ENCODE measurements around the gene FRS3. TPM values are rescaled to one million over a fixed set of nuclear protein-coding genes. Genes with fewer than 3 reads are reported as not detected.

Gene FRS3
- total and polyA plus RNA-seq, 4 donors, result 7.8 to 40.8 (median 22.9) TPM

GRCh38 chr6:41723530-41724227 is 56.0 kb downstream of the FRS3 start:
- Histone ChIP-seq H3K4me3 (ENCODE audit: low read depth, low read length) (no peak overlapping the region), H3K36me3 (ENCODE audit: control insufficient read depth, insufficient read depth, low read length) (peaks cover 14% of the 10 kb centered on the region), H3K27ac (ENCODE audit: low read depth, low read length) (peak overlapping the region; percentile 25), H3K9me3 (ENCODE audit: control insufficient read depth, insufficient read depth, low read length) (no peaks in the 10 kb centered on the region), H3K4me1 (ENCODE audit: control insufficient read depth, insufficient read depth, low read length) (peaks cover 42% of the 10 kb centered on the region), H3K27me3 (ENCODE audit: control insufficient read depth, insufficient read depth, low read length) (no peaks in the 10 kb centered on the region)
- DNase-seq (ENCODE audit: low read depth in 4 of 6, low spot score in 6 of 6), result no peak
- WGBS (ENCODE audit: insufficient coverage), result 58% methylated on average over 21 of the region's 21 CpGs

- Histone ChIP-seq H3K4me1 (ENCODE audit: control insufficient read depth, insufficient read depth, low read length) (peaks cover 35% of the 10 kb centered on the region), H3K9me3 (ENCODE audit: control insufficient read depth, insufficient read depth, low read length) (no peaks in the 10 kb centered on the region), H3K36me3 (ENCODE audit: control insufficient read depth, insufficient read depth, low read length) (peaks cover 9% of the 10 kb centered on the region), H3K27me3 (ENCODE audit: control insufficient read depth, insufficient read depth, low read length) (no peaks in the 10 kb centered on the region), H3K27ac (ENCODE audit: low read depth, low read length) (no peak overlapping the region), H3K4me3 (ENCODE audit: low read depth, low read length) (no peak overlapping the region)
- 80% methylated on average over 8 of the region's 8 CpGs for WGBS (ENCODE audit: insufficient coverage)
- DNase-seq (ENCODE audit: low read depth in 4 of 6, low spot score in 6 of 6), result no peak
Measured at GRCh38 chr6:41722969-41723529, 56.7 kb downstream of the FRS3 start.

- H3K27me3 ChIP-seq (ENCODE audit: control insufficient read depth, insufficient read depth, low read length), result no peaks in the 10 kb centered on the region
- WGBS (ENCODE audit: insufficient coverage), result 97% methylated on average over 3 of the region's 3 CpGs
- H3K4me1 ChIP-seq (ENCODE audit: control insufficient read depth, insufficient read depth, low read length), result peaks cover 42% of the 10 kb centered on the region
- peaks cover 7% of the 10 kb centered on the region for H3K36me3 ChIP-seq (ENCODE audit: control insufficient read depth, insufficient read depth, low read length)
- no peak overlapping the region for H3K27ac ChIP-seq (ENCODE audit: low read depth, low read length)
- DNase-seq (ENCODE audit: low read depth in 4 of 6, low spot score in 6 of 6), result no peak
- H3K9me3 ChIP-seq (ENCODE audit: control insufficient read depth, insufficient read depth, low read length), result no peaks in the 10 kb centered on the region
- H3K4me3 ChIP-seq (ENCODE audit: low read depth, low read length), result no peak overlapping the region
Measured at GRCh38 chr6:41721414-41721813, 58.3 kb downstream of the FRS3 start.

GRCh38 chr6:41720783-41721182 is 58.9 kb downstream of the FRS3 start:
- DNase-seq (ENCODE audit: low read depth in 4 of 6, low spot score in 6 of 6), result no peak
- Histone ChIP-seq H3K27me3 (ENCODE audit: control insufficient read depth, insufficient read depth, low read length) (no peaks in the 10 kb centered on the region), H3K4me3 (ENCODE audit: low read depth, low read length) (no peak overlapping the region), H3K4me1 (ENCODE audit: control insufficient read depth, insufficient read depth, low read length) (peaks cover 46% of the 10 kb centered on the region), H3K9me3 (ENCODE audit: control insufficient read depth, insufficient read depth, low read length) (no peaks in the 10 kb centered on the region), H3K36me3 (ENCODE audit: control insufficient read depth, insufficient read depth, low read length) (peaks cover 7% of the 10 kb centered on the region), H3K27ac (ENCODE audit: low read depth, low read length) (no peak overlapping the region)
- WGBS (ENCODE audit: insufficient coverage), result 97% methylated on average over 2 of the region's 2 CpGs

GRCh38 chr6:41720262-41720620 is 59.5 kb downstream of the FRS3 start:
- Histone ChIP-seq H3K27ac (ENCODE audit: low read depth, low read length) (no peak overlapping the region), H3K4me3 (ENCODE audit: low read depth, low read length) (no peak overlapping the region), H3K9me3 (ENCODE audit: control insufficient read depth, insufficient read depth, low read length) (no peaks in the 10 kb centered on the region), H3K4me1 (ENCODE audit: control insufficient read depth, insufficient read depth, low read length) (peaks cover 46% of the 10 kb centered on the region), H3K36me3 (ENCODE audit: control insufficient read depth, insufficient read depth, low read length) (peaks cover 7% of the 10 kb centered on the region), H3K27me3 (ENCODE audit: control insufficient read depth, insufficient read depth, low read length) (no peaks in the 10 kb centered on the region)
- DNase-seq (ENCODE audit: low read depth in 4 of 6, low spot score in 6 of 6), result no peak
- 64% methylated on average over 3 of the region's 3 CpGs for WGBS (ENCODE audit: insufficient coverage)

Small RNA genes within 50 kb of the gene (small RNA-seq; reads per million reads assigned to genes)
- gene AL365205.2 (ENCODE audit: low replicate concordance), result not detected
- gene AL365205.3 (ENCODE audit: low replicate concordance), result not detected

Other genes starting within 250 kb of the FRS3 start
- 1 to 10 TPM; 3.5 to 9.0 TPM for gene FOXP4, start 233.5 kb downstream of the FRS3 start, total RNA-seq
- gene FOXP4, start 233.5 kb downstream of the FRS3 start, polyA plus RNA-seq (ENCODE audit: insufficient read length in 2 of 2), result 10 to 100 TPM; 15.0 to 27.8 TPM
- 100 to 1,000 TPM in 1 of 2 donors, 10 to 100 TPM in 1; 40.6 to 155 TPM for gene MDFI, start 141.4 kb downstream of the FRS3 start, total RNA-seq
- 100 to 1,000 TPM; 150 to 151 TPM for gene MDFI, start 141.4 kb downstream of the FRS3 start, polyA plus RNA-seq (ENCODE audit: insufficient read length in 2 of 2)
- 10 to 100 TPM; 10.4 to 17.3 TPM for gene TFEB, start 44.3 kb downstream of the FRS3 start, total RNA-seq
- gene TFEB, start 44.3 kb downstream of the FRS3 start, polyA plus RNA-seq (ENCODE audit: insufficient read length in 2 of 2), result 10 to 100 TPM; 32.1 to 35.2 TPM
- not detected for gene PGC, start 32.5 kb downstream of the FRS3 start, total RNA-seq
- not detected for gene PGC, start 32.5 kb downstream of the FRS3 start, polyA plus RNA-seq (ENCODE audit: insufficient read length in 2 of 2)
- gene PRICKLE4, start 882 bp upstream of the FRS3 start, total RNA-seq, result 1 to 10 TPM; 1.8 to 2.7 TPM
- 1 to 10 TPM; 1.6 to 8.8 TPM for gene PRICKLE4, start 882 bp upstream of the FRS3 start, polyA plus RNA-seq (ENCODE audit: insufficient read length in 2 of 2)
- 100 to 1,000 TPM in 1 of 2 donors, 10 to 100 TPM in 1; 42.5 to 161 TPM for gene TOMM6, start 7.8 kb upstream of the FRS3 start, total RNA-seq
- gene TOMM6, start 7.8 kb upstream of the FRS3 start, polyA plus RNA-seq (ENCODE audit: insufficient read length in 2 of 2), result 100 to 1,000 TPM; 141 to 142 TPM
- gene USP49, start 115.5 kb upstream of the FRS3 start, total RNA-seq, result 1 to 10 TPM; 6.0 to 7.0 TPM
- gene USP49, start 115.5 kb upstream of the FRS3 start, polyA plus RNA-seq (ENCODE audit: insufficient read length in 2 of 2), result 10 to 100 TPM; 17.7 to 19.1 TPM
- gene MED20, start 141.2 kb upstream of the FRS3 start, total RNA-seq, result 10 to 100 TPM; 21.8 to 23.3 TPM
- 10 to 100 TPM; 21.9 to 23.8 TPM for gene MED20, start 141.2 kb upstream of the FRS3 start, polyA plus RNA-seq (ENCODE audit: insufficient read length in 2 of 2)
- gene BYSL, start 141.6 kb upstream of the FRS3 start, total RNA-seq, result 1 to 10 TPM; 8.4 to 9.9 TPM
- 10 to 100 TPM; 23.5 to 24.7 TPM for gene BYSL, start 141.6 kb upstream of the FRS3 start, polyA plus RNA-seq (ENCODE audit: insufficient read length in 2 of 2)
- gene CCND3, start 161.9 kb upstream of the FRS3 start, total RNA-seq, result 10 to 100 TPM; 21.1 to 22.8 TPM
- gene CCND3, start 161.9 kb upstream of the FRS3 start, polyA plus RNA-seq (ENCODE audit: insufficient read length in 2 of 2), result 10 to 100 TPM; 41.6 to 44.0 TPM

All from spinal cord (tissue), 10 donors.